GM06990 (cell line): ENCODE results near the gene SLC11A1.

Experiments used
- DNase-seq: peaks from one replicate; pipeline ENCODE4 v3.0.0-alpha.2; 2011; ENCODE audit not compliant: insufficient read length; ENCODE audit errors: extremely low read depth
- H3K27me3 ChIP-seq: replicated peaks from 2 replicates; pipeline ENCODE4 v1.6.0; 2011; ENCODE audit warnings: low read length; ENCODE audit not compliant: control insufficient read depth, insufficient read depth
- H3K36me3 ChIP-seq: 2 replicates; pipeline ENCODE4 v1.5.1; 2011; ENCODE audit warnings: low read length; ENCODE audit not compliant: control insufficient read depth, insufficient read depth
- H3K4me3 ChIP-seq: replicated peaks from 2 replicates; pipeline ENCODE4 v1.5.1; 2011; ENCODE audit warnings: low read depth, mild to moderate bottlenecking, control low read depth, low read length
- CTCF ChIP-seq: IDR thresholded peaks from 2 replicates; pipeline ENCODE4 v1.5.1; 2011; ENCODE audit warnings: low read length, control low read depth, mild to moderate bottlenecking, inconsistent platforms; ENCODE audit not compliant: insufficient read depth, poor library complexity, severe bottlenecking

Gene SLC11A1, protein sequence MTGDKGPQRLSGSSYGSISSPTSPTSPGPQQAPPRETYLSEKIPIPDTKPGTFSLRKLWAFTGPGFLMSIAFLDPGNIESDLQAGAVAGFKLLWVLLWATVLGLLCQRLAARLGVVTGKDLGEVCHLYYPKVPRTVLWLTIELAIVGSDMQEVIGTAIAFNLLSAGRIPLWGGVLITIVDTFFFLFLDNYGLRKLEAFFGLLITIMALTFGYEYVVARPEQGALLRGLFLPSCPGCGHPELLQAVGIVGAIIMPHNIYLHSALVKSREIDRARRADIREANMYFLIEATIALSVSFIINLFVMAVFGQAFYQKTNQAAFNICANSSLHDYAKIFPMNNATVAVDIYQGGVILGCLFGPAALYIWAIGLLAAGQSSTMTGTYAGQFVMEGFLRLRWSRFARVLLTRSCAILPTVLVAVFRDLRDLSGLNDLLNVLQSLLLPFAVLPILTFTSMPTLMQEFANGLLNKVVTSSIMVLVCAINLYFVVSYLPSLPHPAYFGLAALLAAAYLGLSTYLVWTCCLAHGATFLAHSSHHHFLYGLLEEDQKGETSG

GRCh38 chr2:218381916-218382366, at the start of gene SLC11A1:
Gene SLC11A1, plus strand, starts transcription at chr2:218382273. Its CDS starts 96 bp downstream, at chr2:218382369.
- H3K36me3 ChIP-seq, result no peaks in the 10 kb centered on the region
- H3K27me3 ChIP-seq, result no peaks in the 10 kb centered on the region
- no peak for TF ChIP-seq CTCF
- no peak within 1 kb of the TSS for H3K4me3 ChIP-seq
- DNase-seq, result no peak

GRCh38 chr2:218332288-218332687, 49.8 kb upstream of the SLC11A1 start:
- TF ChIP-seq CTCF, result no peak
- H3K36me3 ChIP-seq, result no peaks in the 10 kb centered on the region
- H3K27me3 ChIP-seq, result no peaks in the 10 kb centered on the region
- peak; percentile 42 for DNase-seq
- H3K4me3 ChIP-seq, result no peak overlapping the region

DNA sequence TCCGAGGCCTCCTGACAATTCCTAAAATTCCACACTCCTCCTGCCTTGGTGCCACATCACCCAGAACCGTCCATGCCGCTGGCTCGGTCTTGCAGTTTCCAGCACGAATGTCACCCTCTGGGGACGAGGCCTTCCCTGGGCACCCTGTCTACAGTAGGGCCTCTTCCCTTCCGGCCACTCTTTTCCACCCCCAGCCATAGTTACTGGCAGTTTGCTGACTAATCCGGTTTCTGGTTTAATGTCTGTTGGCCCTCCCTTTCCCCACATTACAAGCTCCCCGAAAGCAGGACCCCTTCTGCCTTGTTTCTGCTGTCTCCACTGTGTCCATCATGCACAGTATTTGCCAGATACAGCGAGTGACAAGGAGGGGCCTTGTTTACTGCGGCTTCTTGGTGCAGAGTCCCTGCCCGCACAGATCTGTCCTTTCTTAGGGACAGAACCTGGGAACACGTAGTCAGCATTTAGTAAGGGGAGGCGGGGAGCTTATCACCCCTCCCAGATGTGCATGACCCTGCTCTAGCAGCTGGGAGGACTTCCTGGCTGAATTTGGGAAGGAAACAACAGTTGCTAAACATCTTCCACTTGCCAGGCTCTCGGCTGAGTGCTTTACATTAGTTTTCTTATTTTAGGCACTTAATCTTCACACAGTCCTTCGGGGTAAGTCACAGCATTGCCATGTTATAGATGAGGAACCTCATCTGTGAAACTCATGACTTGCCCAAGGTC, 49.0 kb upstream of the SLC11A1 start:
- no peaks in the 10 kb centered on the region for H3K27me3 ChIP-seq
- no peak for TF ChIP-seq CTCF
- H3K4me3 ChIP-seq, result no peak overlapping the region
- peak; percentile 49 for DNase-seq
- no peaks in the 10 kb centered on the region for H3K36me3 ChIP-seq

- Histone ChIP-seq H3K4me3 (no peak overlapping the region), H3K27me3 (no peaks in the 10 kb centered on the region), H3K36me3 (no peaks in the 10 kb centered on the region)
- no peak for TF ChIP-seq CTCF
- peak; percentile 52 for DNase-seq
Measured at GRCh38 chr2:218334531-218334930, 47.5 kb upstream of the SLC11A1 start.

- Histone ChIP-seq H3K36me3 (no peaks in the 10 kb centered on the region), H3K4me3 (no peak overlapping the region), H3K27me3 (no peaks in the 10 kb centered on the region)
- no peak for TF ChIP-seq CTCF
- DNase-seq, result no peak
Measured at GRCh38 chr2:218340656-218341055, 41.4 kb upstream of the SLC11A1 start.
